HepG2 (cell line): ENCODE results near the gene NAALADL1. TPM values are rescaled to one million over a fixed set of nuclear protein-coding genes. Genes with fewer than 3 reads are reported as not detected.

Experiments used
- ASH2L ChIP-seq: fragments of 300-600, 200-600 bp; sonication (generic); IDR thresholded peaks from 2 replicates; pipeline ENCODE4 v1.7.0; 2017; ENCODE audit warnings: low read depth, mild to moderate bottlenecking, moderate library complexity, mixed read lengths, low read length; ENCODE audit not compliant: insufficient read length
- LCORL ChIP-seq, 2 experiments: fragments of 450-650 bp in 1 of 2; sonication (generic) in 1 of 2; formaldehyde crosslinking in 1 of 2; IDR thresholded peaks; 2 replicates each; pipeline versions ENCODE4 v1.5.0 to v1.6.1; 2017 to 2020; ENCODE audit warnings: antibody characterized with exemption in 1 of 2, missing genetic modification reagents in 1 of 2
- NR1H2 ChIP-seq: sonication (generic); formaldehyde crosslinking; IDR thresholded peaks from 2 replicates; pipeline ENCODE4 v1.8.1; 2022; ENCODE audit warnings: low read depth, missing genetic modification reagents, borderline replicate concordance
- SMARCC2 ChIP-seq: fragments of 450-650 bp; IDR thresholded peaks from 2 replicates; pipeline ENCODE4 v1.6.1; 2017; ENCODE audit warnings: antibody characterized with exemption, mild to moderate bottlenecking
- SNAPC2 ChIP-seq: sonication (generic); formaldehyde crosslinking; IDR thresholded peaks from 2 replicates; pipeline ENCODE4 v1.8.1; 2022; ENCODE audit warnings: mild to moderate bottlenecking, missing genetic modification reagents
- ZEB1 ChIP-seq: IDR thresholded peaks from 2 replicates; pipeline ENCODE4 v1.6.1; 2012; ENCODE audit warnings: mild to moderate bottlenecking, low read depth, inconsistent platforms; ENCODE audit not compliant: insufficient replicate concordance
- ZMYM2 ChIP-seq: sonication (generic); formaldehyde crosslinking; IDR thresholded peaks from 2 replicates; pipeline ENCODE4 v1.8.0; 2022; ENCODE audit warnings: mild to moderate bottlenecking, missing genetic modification reagents
- ZMYM4 ChIP-seq: sonication (generic); formaldehyde crosslinking; IDR thresholded peaks from 2 replicates; pipeline ENCODE4 v1.8.1; 2023; ENCODE audit warnings: mild to moderate bottlenecking, missing genetic modification reagents
- ZNF12 ChIP-seq: sonication (generic); formaldehyde crosslinking; IDR thresholded peaks from 2 replicates; pipeline ENCODE4 v1.5.0; 2020; ENCODE audit warnings: missing genetic modification reagents
- ZNF441 ChIP-seq: sonication (generic); formaldehyde crosslinking; IDR thresholded peaks from 2 replicates; pipeline ENCODE4 v1.7.0; 2021; ENCODE audit warnings: missing genetic modification reagents, borderline replicate concordance
- ZNF572 ChIP-seq: sonication (generic); formaldehyde crosslinking; IDR thresholded peaks from 2 replicates; pipeline ENCODE4 v1.5.1; 2020; ENCODE audit warnings: mild to moderate bottlenecking, missing genetic modification reagents
- ZNF780A ChIP-seq: sonication (generic); formaldehyde crosslinking; IDR thresholded peaks from 2 replicates; pipeline ENCODE4 v1.8.0; 2022; ENCODE audit warnings: mild to moderate bottlenecking, missing genetic modification reagents, moderate library complexity
- ZNF792 ChIP-seq: IDR thresholded peaks from 2 replicates; pipeline ENCODE4 v1.6.1; 2016
- polyA plus RNA-seq, 8 experiments: library from polyadenylated mRNA; depleted of rRNA in 3 of 8; stranded (reverse) in 7 of 8; unstranded in 1 of 8; fragments of >200 nt; fragmentation: Illumina TruSeq in 4 of 8; extraction: Trizol in 4 of 8; gene quantifications; 2 replicates each; pipeline versions ENCODE4 v1.2.1 to v1.2.3, GENCODE V29; 2011 to 2016; ENCODE audit warnings: low read depth in 4 of 8, missing spikeins in 1 of 8, mixed read lengths in 1 of 8; ENCODE audit not compliant: insufficient read depth in 1 of 8
- total RNA-seq, 5 experiments: library from RNA; depleted of rRNA; stranded (reverse); fragments of >200 nt; fragmentation: Illumina TruSeq; extraction: Trizol; gene quantifications; 2 replicates each; pipeline ENCODE4 v1.2.3, GENCODE V29; 2016; ENCODE audit warnings: low read depth in 1 of 5
- TF ChIP-seq, protein P1 (sequence below): sonication (generic); formaldehyde crosslinking; IDR thresholded peaks from 2 replicates; pipeline ENCODE4 v1.8.0; 2022; ENCODE audit warnings: missing genetic modification reagents, mild to moderate bottlenecking, inconsistent platforms, borderline replicate concordance
- TF ChIP-seq, protein P2 (sequence below): sonication (generic); formaldehyde crosslinking; IDR thresholded peaks from 2 replicates; pipeline ENCODE4 v1.4.0; 2020; ENCODE audit warnings: mild to moderate bottlenecking, missing genetic modification reagents
- TF ChIP-seq, protein P3 (sequence below): sonication (generic); formaldehyde crosslinking; IDR thresholded peaks from 2 replicates; pipeline ENCODE4 v1.5.1; 2020; ENCODE audit warnings: mild to moderate bottlenecking, missing genetic modification reagents, moderate library complexity
- TF ChIP-seq, protein P4 (sequence below): sonication (generic); formaldehyde crosslinking; IDR thresholded peaks from 2 replicates; pipeline ENCODE4 v1.8.0; 2022; ENCODE audit warnings: missing genetic modification reagents, low read depth, mild to moderate bottlenecking, borderline replicate concordance
- TF ChIP-seq, protein P5 (sequence below): sonication (generic); formaldehyde crosslinking; IDR thresholded peaks from 2 replicates; pipeline ENCODE4 v1.9.0; 2021; ENCODE audit warnings: missing genetic modification reagents, mild to moderate bottlenecking, borderline replicate concordance
- TF ChIP-seq, protein P6 (sequence below): sonication (generic); formaldehyde crosslinking; conservative IDR thresholded peaks from 2 replicates; pipeline ENCODE4 v1.8.0; 2022; ENCODE audit warnings: missing genetic modification reagents
- TF ChIP-seq, protein P7 (sequence below): sonication (generic); formaldehyde crosslinking; conservative IDR thresholded peaks from 2 replicates; pipeline ENCODE4 v1.4.0; 2020; ENCODE audit warnings: missing genetic modification reagents

Gene NAALADL1
- total and polyA plus RNA-seq, 2 of the 13 experiments (the other 11 are each of a cell fraction or from before 2014, with no cell fraction given) = 9.3 to 33.9 TPM

DNA sequence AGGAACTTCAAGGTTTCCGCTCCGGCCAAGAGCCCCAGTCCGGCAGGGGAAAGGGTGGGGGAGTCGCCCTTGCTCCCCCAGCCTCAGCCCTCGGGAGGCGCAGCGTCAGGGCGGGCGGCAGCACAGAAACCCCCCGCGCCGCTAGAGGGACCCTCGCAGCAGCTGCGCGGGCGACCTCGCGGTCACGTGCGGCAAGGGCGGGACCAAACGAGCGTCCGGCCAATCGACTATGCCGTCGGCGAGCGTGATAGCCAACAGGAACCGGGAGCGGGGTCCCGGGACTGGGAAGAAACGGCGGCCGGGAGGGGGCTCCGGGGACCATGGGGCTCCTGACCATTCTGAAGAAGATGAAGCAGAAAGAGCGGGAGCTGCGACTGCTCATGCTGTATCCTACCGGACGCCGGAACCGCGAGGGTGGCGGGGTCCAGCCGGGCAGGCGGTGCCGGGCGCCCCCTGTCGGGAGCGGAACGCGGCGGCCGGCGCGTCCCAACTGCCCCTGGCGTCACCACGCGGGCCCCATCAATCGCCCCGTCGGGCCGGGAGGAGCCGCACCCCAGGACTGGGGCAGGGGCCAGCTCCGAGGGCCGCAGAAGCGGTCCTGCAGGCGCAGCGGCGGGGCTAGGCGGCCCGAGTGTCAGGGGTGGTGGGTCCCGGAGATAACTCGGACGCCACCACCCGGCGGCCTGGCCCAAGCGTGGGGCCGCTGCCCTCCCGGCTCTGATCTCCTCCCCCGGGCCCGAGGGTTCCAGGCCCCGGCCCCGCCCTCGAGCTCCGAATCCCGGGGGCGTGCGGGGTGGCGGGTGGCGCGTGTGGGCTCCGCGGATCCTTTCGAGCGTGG, 44.2 kb downstream of the NAALADL1 start, which contains the start of gene ARL2 (continued):
- TF ChIP-seq, protein P1, sequence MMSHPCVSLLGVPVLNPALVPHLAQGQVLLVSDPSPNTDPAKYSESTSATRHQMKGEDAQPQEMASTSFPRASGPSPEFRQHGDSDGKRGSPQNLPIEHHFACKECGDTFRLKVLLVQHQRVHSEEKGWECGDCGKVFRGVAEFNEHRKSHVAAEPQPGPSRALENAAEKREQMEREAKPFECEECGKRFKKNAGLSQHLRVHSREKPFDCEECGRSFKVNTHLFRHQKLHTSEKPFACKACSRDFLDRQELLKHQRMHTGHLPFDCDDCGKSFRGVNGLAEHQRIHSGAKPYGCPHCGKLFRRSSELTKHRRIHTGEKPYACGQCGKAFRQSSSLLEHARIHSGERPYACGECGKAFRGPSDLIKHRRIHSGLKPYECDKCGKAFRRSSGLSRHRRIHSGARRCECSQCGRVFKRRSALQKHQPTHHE = peak; percentile 65; the same call in 1 of the 2 replicates
- TF ChIP-seq ZEB1 (no peak), ZNF12 (no peak; the same call in 1 of the 2 replicates), ZNF572 (no peak), ASH2L (peak; percentile 62), LCORL (IDR thresholded peaks at IDR 0.05) (no peak), LCORL (CRISPR knock-in tag; IDR thresholded peaks at IDR 0.05) (peak; percentile 67; the same call in 1 of the 2 replicates), SNAPC2 (no peak), ZNF780A (CRISPR knock-in tag) (no peak), ZMYM4 (CRISPR knock-in tag) (peak; percentile 76), ZNF441 (no peak; the same call in 1 of the 2 replicates), ZNF792 (CRISPR knock-in tag) (peak; percentile 6; the same call in 1 of the 2 replicates), NR1H2 (CRISPR knock-in tag) (0 out of 2 replicates have a peak, but pooled peaks have one; percentile 45), ZMYM2 (CRISPR knock-in tag) (no peak), SMARCC2 (no peak)
- TF ChIP-seq, protein P2, sequence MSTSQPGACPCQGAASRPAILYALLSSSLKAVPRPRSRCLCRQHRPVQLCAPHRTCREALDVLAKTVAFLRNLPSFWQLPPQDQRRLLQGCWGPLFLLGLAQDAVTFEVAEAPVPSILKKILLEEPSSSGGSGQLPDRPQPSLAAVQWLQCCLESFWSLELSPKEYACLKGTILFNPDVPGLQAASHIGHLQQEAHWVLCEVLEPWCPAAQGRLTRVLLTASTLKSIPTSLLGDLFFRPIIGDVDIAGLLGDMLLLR (CRISPR knock-in tag) = no peak; the same call in 1 of the 2 replicates
- TF ChIP-seq, protein P3, sequence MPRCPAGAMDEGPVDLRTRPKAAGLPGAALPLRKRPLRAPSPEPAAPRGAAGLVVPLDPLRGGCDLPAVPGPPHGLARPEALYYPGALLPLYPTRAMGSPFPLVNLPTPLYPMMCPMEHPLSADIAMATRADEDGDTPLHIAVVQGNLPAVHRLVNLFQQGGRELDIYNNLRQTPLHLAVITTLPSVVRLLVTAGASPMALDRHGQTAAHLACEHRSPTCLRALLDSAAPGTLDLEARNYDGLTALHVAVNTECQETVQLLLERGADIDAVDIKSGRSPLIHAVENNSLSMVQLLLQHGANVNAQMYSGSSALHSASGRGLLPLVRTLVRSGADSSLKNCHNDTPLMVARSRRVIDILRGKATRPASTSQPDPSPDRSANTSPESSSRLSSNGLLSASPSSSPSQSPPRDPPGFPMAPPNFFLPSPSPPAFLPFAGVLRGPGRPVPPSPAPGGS (CRISPR knock-in tag) = no peak
- TF ChIP-seq, protein P4, sequence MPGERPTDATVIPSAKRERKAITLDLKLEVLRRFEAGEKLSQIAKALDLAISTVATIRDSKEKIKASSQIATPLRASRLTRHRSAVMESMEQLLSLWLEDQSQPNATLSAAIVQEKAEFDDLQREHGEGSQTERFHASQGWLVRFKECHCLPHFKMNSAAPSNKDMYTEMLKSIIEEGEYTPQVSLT (CRISPR knock-in tag) = no peak
- TF ChIP-seq, protein P5, sequence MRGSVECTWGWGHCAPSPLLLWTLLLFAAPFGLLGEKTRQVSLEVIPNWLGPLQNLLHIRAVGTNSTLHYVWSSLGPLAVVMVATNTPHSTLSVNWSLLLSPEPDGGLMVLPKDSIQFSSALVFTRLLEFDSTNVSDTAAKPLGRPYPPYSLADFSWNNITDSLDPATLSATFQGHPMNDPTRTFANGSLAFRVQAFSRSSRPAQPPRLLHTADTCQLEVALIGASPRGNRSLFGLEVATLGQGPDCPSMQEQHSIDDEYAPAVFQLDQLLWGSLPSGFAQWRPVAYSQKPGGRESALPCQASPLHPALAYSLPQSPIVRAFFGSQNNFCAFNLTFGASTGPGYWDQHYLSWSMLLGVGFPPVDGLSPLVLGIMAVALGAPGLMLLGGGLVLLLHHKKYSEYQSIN = no peak
- TF ChIP-seq, protein P6, sequence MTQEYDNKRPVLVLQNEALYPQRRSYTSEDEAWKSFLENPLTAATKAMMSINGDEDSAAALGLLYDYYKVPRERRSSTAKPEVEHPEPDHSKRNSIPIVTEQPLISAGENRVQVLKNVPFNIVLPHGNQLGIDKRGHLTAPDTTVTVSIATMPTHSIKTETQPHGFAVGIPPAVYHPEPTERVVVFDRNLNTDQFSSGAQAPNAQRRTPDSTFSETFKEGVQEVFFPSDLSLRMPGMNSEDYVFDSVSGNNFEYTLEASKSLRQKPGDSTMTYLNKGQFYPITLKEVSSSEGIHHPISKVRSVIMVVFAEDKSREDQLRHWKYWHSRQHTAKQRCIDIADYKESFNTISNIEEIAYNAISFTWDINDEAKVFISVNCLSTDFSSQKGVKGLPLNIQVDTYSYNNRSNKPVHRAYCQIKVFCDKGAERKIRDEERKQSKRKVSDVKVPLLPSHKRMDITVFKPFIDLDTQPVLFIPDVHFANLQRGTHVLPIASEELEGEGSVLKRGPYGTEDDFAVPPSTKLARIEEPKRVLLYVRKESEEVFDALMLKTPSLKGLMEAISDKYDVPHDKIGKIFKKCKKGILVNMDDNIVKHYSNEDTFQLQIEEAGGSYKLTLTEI (CRISPR knock-in tag) = no peak
- TF ChIP-seq, protein P7, sequence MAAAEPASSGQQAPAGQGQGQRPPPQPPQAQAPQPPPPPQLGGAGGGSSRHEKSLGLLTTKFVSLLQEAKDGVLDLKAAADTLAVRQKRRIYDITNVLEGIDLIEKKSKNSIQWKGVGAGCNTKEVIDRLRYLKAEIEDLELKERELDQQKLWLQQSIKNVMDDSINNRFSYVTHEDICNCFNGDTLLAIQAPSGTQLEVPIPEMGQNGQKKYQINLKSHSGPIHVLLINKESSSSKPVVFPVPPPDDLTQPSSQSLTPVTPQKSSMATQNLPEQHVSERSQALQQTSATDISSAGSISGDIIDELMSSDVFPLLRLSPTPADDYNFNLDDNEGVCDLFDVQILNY (CRISPR knock-in tag) = peak; percentile 18; the same call in 1 of the 2 replicates
